CD8-positive, alpha-beta memory T cell (primary cell): ENCODE measurements around the gene WAPL. TPM values are rescaled to one million over a fixed set of nuclear protein-coding genes. Genes with fewer than 3 reads are reported as not detected.

Experiments used
- CTCF ChIA-PET: fragments of 350-600 bp; sonication (Branson Sonifier 250); formaldehyde crosslinking; loops from one replicate; lab custom pipeline; 2021; ENCODE audit warnings: antibody characterized with exemption; lab: Charles Lee
- POLR2A ChIA-PET: fragments of 350-600 bp; sonication (Branson Sonifier 250); formaldehyde crosslinking; loops from one replicate; lab custom pipeline; 2021; ENCODE audit warnings: antibody characterized with exemption; lab: Charles Lee
- DNase-seq, 5 donors: peaks; one replicate each; pipeline versions ENCODE4 v3.0.0 to v3.0.0-alpha.2; 2020 to 2022; ENCODE audit warnings: mixed read lengths in 1 of 5
- H3K27ac ChIP-seq: one replicate; pipeline ENCODE4 v1.7.0; 2013; ENCODE audit warnings: low read depth, mild to moderate bottlenecking, low read length, moderate library complexity
- H3K27me3 ChIP-seq: 2 replicates; pipeline ENCODE4 v1.7.0; 2013; ENCODE audit warnings: low read length, mild to moderate bottlenecking; ENCODE audit not compliant: insufficient read depth, poor library complexity, severe bottlenecking
- H3K36me3 ChIP-seq: 2 replicates; pipeline ENCODE4 v1.7.0; 2013; ENCODE audit warnings: mild to moderate bottlenecking, low read length, moderate library complexity; ENCODE audit not compliant: insufficient read depth
- H3K4me1 ChIP-seq: 2 replicates; pipeline ENCODE4 v1.7.0; 2013; ENCODE audit warnings: mild to moderate bottlenecking, low read length, moderate library complexity; ENCODE audit not compliant: insufficient read depth
- H3K4me3 ChIP-seq: 2 replicates; pipeline ENCODE4 v1.7.0; 2013; ENCODE audit warnings: mild to moderate bottlenecking, low read length
- H3K9me3 ChIP-seq: 2 replicates; pipeline ENCODE4 v1.7.0; 2013; ENCODE audit warnings: mild to moderate bottlenecking, low read length
- H3K27ac Mint-ChIP-seq, 8 donors: one replicate each; pipeline ENCODE4 v1.8.0; 2020 to 2021; ENCODE audit warnings: mixed read lengths in 8 of 8, mild to moderate bottlenecking in 6 of 8, inconsistent platforms in 3 of 8, moderate library complexity in 3 of 8
- H3K27me3 Mint-ChIP-seq, 2 donors: one replicate each; pipeline ENCODE4 v1.8.0; 2020 to 2021; ENCODE audit warnings: mixed read lengths in 2 of 2, mild to moderate bottlenecking in 1 of 2, moderate library complexity in 1 of 2
- H3K36me3 Mint-ChIP-seq, 3 donors: one replicate each; pipeline ENCODE4 v1.8.0; 2020 to 2021; ENCODE audit warnings: mixed read lengths in 3 of 3, inconsistent platforms in 1 of 3, mild to moderate bottlenecking in 1 of 3
- H3K4me1 Mint-ChIP-seq, 3 donors: one replicate each; pipeline ENCODE4 v1.8.0; 2020 to 2021; ENCODE audit warnings: mixed read lengths in 3 of 3, inconsistent platforms in 1 of 3, mild to moderate bottlenecking in 1 of 3
- H3K4me3 Mint-ChIP-seq, 7 donors: one replicate each; pipeline ENCODE4 v1.8.0; 2020 to 2021; ENCODE audit warnings: mixed read lengths in 7 of 7, mild to moderate bottlenecking in 6 of 7, moderate library complexity in 4 of 7, inconsistent platforms in 2 of 7
- H3K9me3 Mint-ChIP-seq, 5 donors: one replicate each; pipeline ENCODE4 v1.8.0; 2020 to 2022; ENCODE audit warnings: mixed read lengths in 5 of 5, mild to moderate bottlenecking in 3 of 5, moderate library complexity in 2 of 5, inconsistent platforms in 1 of 5
- polyA plus RNA-seq: library from polyadenylated mRNA; unstranded; fragments of 300-500 nt; fragmentation: Illumina TruSeq; gene quantifications from one replicate; pipeline ENCODE4 v1.2.3, GENCODE V29; 2021
- total RNA-seq, 2 experiments: library from RNA; stranded (reverse); gene quantifications; one replicate each; pipeline ENCODE4 v1.2.3, GENCODE V29; 2021

The WAPL gene
- total and polyA plus RNA-seq, 3 experiments from 2014 or later, result 41.9 to 54.2 (median 49.7) TPM

DNA sequence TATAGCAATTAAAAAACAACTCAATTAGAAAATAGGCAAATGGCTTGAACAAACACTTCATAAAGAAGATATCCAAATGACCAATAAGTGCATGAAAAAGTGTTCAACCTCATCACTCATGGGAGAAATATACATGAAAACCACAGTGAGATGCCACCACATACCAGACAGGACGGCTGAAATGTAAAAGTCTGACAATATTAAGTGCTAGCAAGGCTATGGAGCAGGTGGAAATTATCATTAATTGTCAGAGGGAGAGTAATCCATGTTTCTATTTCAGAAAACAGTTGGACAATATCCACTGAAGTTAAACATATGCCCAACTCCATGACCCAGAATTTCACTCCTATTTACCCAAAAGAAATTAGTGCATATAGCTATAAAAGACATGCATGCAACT lies 112.4 kb downstream of the WAPL start:
- no peak overlapping the region for H3K4me3 Mint-ChIP-seq
- Histone ChIP-seq H3K36me3 (no peaks in the 10 kb centered on the region), H3K9me3 (no peaks in the 10 kb centered on the region), H3K27me3 (no peaks in the 10 kb centered on the region), H3K4me3 (no peak overlapping the region), H3K27ac (no peak overlapping the region), H3K4me1 (peaks cover 41% of the 10 kb centered on the region)
- ChIA-PET CTCF (interaction anchor here (2.5 kb wide), 1 partner anchor 9 kb away, joined by 12 read pairs; no protein-coding TSS in a partner anchor), POLR2A (no interaction called here)
- H3K9me3 Mint-ChIP-seq, result no peaks in the 10 kb centered on the region
- peak overlapping the region in 2 of 8 donors; percentile 10 to 78 for H3K27ac Mint-ChIP-seq
- no peaks in the 10 kb centered on the region for H3K36me3 Mint-ChIP-seq
- H3K27me3 Mint-ChIP-seq, result no peaks in the 10 kb centered on the region
- no peak for DNase-seq
- peaks cover 33 to 35% (median 35%) of the 10 kb centered on the region in 3 donors for H3K4me1 Mint-ChIP-seq

DNA sequence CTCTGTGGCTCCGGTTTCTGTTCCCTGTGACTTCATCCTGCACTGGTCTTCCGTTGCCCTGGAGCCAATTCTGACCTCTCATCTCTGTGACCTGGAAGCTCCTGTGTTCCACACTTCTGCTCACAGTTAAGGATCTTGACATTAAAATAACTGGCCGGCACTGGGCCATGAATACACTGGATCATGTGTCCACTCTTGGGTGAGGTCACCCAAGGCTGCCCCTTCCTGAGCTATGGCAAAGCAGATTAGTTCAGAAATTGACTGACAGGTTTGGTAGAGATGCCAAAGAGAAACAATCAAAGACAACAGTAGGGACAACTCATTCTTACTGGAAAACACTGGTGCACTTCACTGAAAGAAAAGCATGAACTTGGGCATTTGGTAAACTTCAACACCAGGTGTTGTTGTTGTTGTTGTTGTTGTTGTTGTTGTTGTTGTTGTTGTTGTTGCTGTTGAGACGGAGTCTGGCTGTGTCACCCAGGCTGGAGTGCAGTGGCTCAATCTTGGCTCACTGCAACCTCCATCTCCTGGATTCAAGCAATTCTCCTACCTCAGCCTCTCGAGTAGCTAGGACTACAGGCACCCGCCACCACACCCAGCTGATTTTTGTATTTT lies 118.3 kb downstream of the WAPL start:
- peaks cover 0 to 3% of the 10 kb centered on the region in 2 donors for H3K27me3 Mint-ChIP-seq

DNA sequence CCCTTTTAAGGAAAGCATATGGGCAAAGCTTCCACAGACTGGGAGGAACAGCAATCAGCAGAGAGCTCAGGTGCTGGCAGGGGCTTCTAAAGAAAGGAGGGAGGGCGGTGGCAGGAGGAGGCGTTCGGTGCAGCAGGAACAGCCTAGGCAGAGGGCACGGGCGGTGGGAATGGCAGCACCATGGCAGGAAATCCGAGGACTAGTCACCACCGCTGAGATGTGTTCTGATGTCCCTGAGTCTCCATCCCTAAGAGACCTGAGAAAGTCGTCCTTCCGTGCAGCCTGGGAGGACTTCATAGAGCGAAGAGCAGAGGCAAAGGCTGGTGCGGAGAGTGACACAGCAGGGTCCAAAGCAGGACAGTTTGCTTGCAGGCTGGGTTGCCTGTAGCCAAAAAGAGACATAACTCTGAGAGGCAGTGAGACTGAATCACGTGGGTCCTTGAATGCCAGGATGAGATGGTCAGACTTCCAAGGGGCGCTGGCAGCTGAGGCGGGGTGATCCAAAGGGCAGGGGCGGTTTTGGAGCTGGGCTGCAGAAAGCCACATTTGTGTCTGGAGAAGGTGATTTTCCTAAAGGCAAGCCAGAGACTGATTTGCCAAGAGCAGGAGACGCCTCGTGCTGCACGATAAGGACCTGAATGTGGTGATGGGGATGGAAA lies 119.2 kb downstream of the WAPL start:
- Histone ChIP-seq H3K36me3 (no peaks in the 10 kb centered on the region), H3K9me3 (no peaks in the 10 kb centered on the region), H3K4me3 (no peak overlapping the region), H3K4me1 (peaks cover 14% of the 10 kb centered on the region), H3K27ac (no peak overlapping the region), H3K27me3 (no peaks in the 10 kb centered on the region)
- Mint-ChIP-seq H3K27me3 (peaks cover 0 to 3% of the 10 kb centered on the region in 2 donors), H3K4me3 (peak overlapping the region; percentile 84 to 97 (median 91)), H3K27ac (peak overlapping the region in 4 of 8 donors; percentile 20 to 79 (median 51)), H3K9me3 (no peaks in the 10 kb centered on the region), H3K36me3 (peaks cover 0 to 4% (median 0%) of the 10 kb centered on the region in 3 donors), H3K4me1 (peaks cover 12 to 15% (median 15%) of the 10 kb centered on the region in 3 donors)
- no peak for DNase-seq
- CTCF ChIA-PET, result interaction anchor here (0.6 to 5.6 kb wide), 2 partner anchors 183 to 537 kb away, joined by 3 to 99 read pairs; no protein-coding TSS in a partner anchor
- POLR2A ChIA-PET, result interaction anchor here (0.5 kb wide), 1 partner anchor 119 kb away, joined by 3 read pairs; the partner anchor contains the start of gene WAPL

More for the DNA sequence above, 118.3 kb downstream of the WAPL start:
- Mint-ChIP-seq H3K27ac (peak overlapping the region in 1 of 8 donors; percentile 71), H3K4me3 (peak overlapping the region in 3 of 7 donors; percentile 25 to 93 (median 42)), H3K36me3 (peaks cover 0 to 4% (median 0%) of the 10 kb centered on the region in 3 donors), H3K9me3 (no peaks in the 10 kb centered on the region), H3K4me1 (peaks cover 12 to 15% (median 15%) of the 10 kb centered on the region in 3 donors)
- POLR2A ChIA-PET, result interaction anchor here (0.7 kb wide), 1 partner anchor 35 kb away, joined by 5 read pairs; no protein-coding TSS in a partner anchor
- Histone ChIP-seq H3K27ac (no peak overlapping the region), H3K4me3 (no peak overlapping the region), H3K4me1 (peaks cover 14% of the 10 kb centered on the region), H3K9me3 (no peaks in the 10 kb centered on the region), H3K36me3 (no peaks in the 10 kb centered on the region), H3K27me3 (no peaks in the 10 kb centered on the region)
- CTCF ChIA-PET, result interaction anchor here (5.6 kb wide), 1 partner anchor 182 kb away, joined by 99 read pairs; no protein-coding TSS in a partner anchor
- DNase-seq, result no peak

DNA sequence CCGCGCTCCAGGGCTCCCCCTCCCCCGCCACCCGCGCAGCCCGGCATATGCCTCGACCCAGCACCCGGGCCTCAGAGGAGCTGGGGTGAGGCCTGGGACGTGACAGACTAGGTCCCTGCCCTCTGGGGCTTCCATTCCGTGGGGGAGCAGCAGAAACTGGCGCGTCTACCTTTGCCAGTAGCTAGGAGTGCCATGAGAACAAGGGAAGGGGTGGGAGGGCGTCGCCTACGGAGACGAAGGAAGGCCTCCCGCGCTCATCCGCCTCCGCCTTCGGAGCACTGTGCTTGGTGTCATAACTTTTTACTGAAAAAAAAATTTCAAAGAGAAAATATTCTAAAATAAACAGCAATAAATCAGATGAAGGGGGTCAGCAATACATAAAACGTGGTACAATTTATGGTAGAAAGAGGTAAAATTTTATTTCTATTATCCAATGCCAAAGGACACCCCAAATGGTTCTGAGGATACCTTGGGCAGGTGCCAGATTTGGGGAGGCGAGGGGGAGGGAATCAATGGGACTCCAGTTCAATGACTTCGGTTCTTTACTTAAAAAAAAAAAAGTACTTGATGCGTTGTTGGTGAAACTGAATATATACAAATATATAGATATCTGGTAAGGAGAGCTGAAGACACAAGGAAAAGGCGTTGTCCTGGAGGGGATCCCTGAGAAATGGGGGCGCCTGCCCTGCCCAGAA lies 119.9 kb downstream of the WAPL start:
- H3K4me1 ChIP-seq, result peaks cover 14% of the 10 kb centered on the region
- no peak overlapping the region for H3K27ac ChIP-seq
- CTCF ChIA-PET, result interaction anchor here (0.5 to 5.6 kb wide), 12 partner anchors 10 to 537 kb away, joined by 3 to 99 read pairs (median 7); no protein-coding TSS in a partner anchor
- H3K27me3 ChIP-seq, result no peaks in the 10 kb centered on the region
- no peaks in the 10 kb centered on the region for H3K9me3 Mint-ChIP-seq
- H3K4me3 ChIP-seq, result peak overlapping the region; percentile 84
- POLR2A ChIA-PET, result interaction anchor here (0.5 to 2.6 kb wide), 6 partner anchors 11 to 694 kb away, joined by 3 to 50 read pairs (median 3); partner anchors contain the start of genes SHLD2 and WAPL
- H3K4me3 Mint-ChIP-seq, result peak overlapping the region; percentile 84 to 97 (median 91)
- peaks cover 12 to 15% (median 15%) of the 10 kb centered on the region in 3 donors for H3K4me1 Mint-ChIP-seq
- H3K36me3 Mint-ChIP-seq, result peaks cover 0 to 4% (median 0%) of the 10 kb centered on the region in 3 donors
- H3K9me3 ChIP-seq, result no peaks in the 10 kb centered on the region
- H3K36me3 ChIP-seq, result no peaks in the 10 kb centered on the region
- H3K27ac Mint-ChIP-seq, result peak overlapping the region in 5 of 8 donors; percentile 54 to 79 (median 70)
- DNase-seq, result peak in 1 of 5 donors; percentile 34
- H3K27me3 Mint-ChIP-seq, result peaks cover 0 to 3% of the 10 kb centered on the region in 2 donors

DNA sequence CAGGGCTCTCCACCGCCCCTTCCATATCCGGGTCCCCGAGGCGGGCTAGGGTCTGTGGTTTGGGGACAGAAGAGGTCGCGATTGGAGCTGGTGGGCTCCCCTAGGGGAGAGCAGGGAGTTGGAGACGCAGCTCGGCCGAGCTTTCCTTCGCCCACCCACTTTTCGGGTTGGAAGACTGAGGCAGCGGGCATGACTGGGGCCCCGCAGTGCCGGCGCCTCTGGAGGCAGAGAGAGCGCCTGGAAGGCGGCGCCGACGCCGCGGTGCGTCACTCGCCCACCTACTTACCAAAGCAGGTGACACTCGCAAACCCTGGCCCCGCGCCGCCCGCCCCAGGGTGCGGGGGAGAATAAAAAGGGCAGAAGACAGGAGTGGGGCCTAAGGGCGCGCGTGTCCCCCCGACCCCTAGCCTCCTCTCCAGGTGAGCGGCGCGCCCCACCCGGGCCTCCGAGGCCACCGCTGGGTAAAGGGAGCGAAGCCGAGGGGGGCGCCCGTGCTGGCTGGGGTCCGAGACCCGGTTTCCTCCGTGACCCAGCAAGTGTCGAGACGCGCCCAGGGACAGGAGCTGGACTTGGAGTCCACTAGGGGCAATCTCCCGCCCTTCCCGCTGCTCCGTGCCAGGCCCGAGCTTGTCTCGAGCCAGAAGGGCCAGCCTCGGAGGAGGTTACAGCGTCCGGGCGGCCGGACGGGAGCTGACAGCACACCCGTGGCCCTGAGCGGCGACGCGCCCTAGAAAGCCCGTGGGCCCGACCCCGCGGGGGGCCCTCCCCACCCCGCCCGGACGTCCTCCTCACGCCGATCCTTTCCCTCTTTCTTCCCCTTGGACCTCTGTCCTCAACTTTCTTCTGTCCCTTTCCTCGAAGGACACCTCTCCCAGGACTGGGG lies 120.6 kb downstream of the WAPL start:
- DNase-seq, result peak; percentile 48 to 85 (median 67)
- Histone ChIP-seq H3K36me3 (no peaks in the 10 kb centered on the region), H3K4me1 (peaks cover 14% of the 10 kb centered on the region), H3K27ac (peak overlapping the region; percentile 38), H3K4me3 (peak overlapping the region; percentile 84), H3K27me3 (no peaks in the 10 kb centered on the region), H3K9me3 (no peaks in the 10 kb centered on the region)
- no peaks in the 10 kb centered on the region for H3K9me3 Mint-ChIP-seq
- POLR2A ChIA-PET, result interaction anchor here (0.6 to 2.6 kb wide), 6 partner anchors 11 to 695 kb away, joined by 3 to 50 read pairs (median 4); partner anchors contain the start of genes SHLD2 and WAPL
- peaks cover 12 to 15% (median 15%) of the 10 kb centered on the region in 3 donors for H3K4me1 Mint-ChIP-seq
- peak overlapping the region; percentile 84 to 97 (median 91) for H3K4me3 Mint-ChIP-seq
- CTCF ChIA-PET, result interaction anchor here (0.5 to 5.6 kb wide), 33 partner anchors 8 to 241 kb away, joined by 3 to 99 read pairs (median 5); partner anchors contain the start of gene WAPL
- peaks cover 0 to 4% (median 0%) of the 10 kb centered on the region in 3 donors for H3K36me3 Mint-ChIP-seq
- peak overlapping the region; percentile 63 to 95 (median 88) for H3K27ac Mint-ChIP-seq
- peaks cover 0 to 3% of the 10 kb centered on the region in 2 donors for H3K27me3 Mint-ChIP-seq

DNA sequence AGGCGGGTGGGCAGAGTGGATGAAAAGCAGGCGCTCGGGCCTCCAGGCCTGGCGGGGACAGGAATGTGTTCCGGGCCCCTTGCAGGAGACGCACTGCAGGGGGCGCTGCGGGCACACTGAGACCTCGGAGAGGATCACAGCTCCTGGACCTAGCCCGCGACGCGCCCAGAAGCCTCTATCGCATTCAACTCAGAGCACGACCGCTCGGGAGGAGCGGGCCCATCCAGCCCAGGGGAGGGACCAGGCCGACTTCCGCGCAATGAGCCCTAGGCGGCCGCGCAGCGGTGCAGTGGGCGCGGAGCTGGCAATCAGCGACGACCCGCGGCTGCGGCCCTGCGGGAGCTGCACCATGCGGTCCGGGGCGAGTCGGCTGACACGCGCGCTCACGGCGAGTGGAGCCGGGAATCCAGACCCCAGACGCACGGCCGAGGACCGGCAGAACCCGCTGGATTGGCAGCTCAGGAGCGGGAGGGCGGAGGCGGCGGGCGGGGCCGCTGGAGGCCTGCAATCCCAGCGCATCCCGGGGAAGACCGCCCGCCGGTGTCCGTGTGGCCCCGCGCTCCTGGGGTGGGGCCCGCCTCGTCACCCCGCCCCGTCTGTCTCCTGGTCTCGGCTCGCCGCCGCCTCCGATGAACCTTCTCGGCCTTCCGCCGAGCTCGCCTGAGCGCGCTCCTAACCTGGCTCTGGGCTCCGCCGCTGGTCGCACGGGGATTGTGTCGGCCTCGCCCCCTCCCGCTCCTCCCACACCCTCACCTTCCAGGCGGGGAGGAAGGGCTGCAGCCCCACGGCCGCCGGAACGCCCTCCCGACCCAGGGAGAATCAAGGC lies 121.5 kb downstream of the WAPL start:
- Histone ChIP-seq H3K9me3 (no peaks in the 10 kb centered on the region), H3K27me3 (no peaks in the 10 kb centered on the region), H3K4me1 (peaks cover 14% of the 10 kb centered on the region), H3K27ac (peak overlapping the region; percentile 38), H3K4me3 (peak overlapping the region; percentile 84), H3K36me3 (no peaks in the 10 kb centered on the region)
- peak overlapping the region; percentile 77 to 95 (median 88) for H3K27ac Mint-ChIP-seq
- H3K36me3 Mint-ChIP-seq, result peaks cover 0 to 4% (median 0%) of the 10 kb centered on the region in 3 donors
- no peaks in the 10 kb centered on the region for H3K9me3 Mint-ChIP-seq
- H3K4me3 Mint-ChIP-seq, result peak overlapping the region; percentile 86 to 97 (median 91)
- CTCF ChIA-PET, result interaction anchor here (0.6 to 5.6 kb wide), 39 partner anchors 8 to 687 kb away, joined by 3 to 99 read pairs (median 5); partner anchors contain the start of gene WAPL
- POLR2A ChIA-PET, result interaction anchor here (0.7 to 2.6 kb wide), 6 partner anchors 10 to 210 kb away, joined by 3 to 50 read pairs (median 4); partner anchors contain the start of gene WAPL
- H3K4me1 Mint-ChIP-seq, result peaks cover 12 to 15% (median 15%) of the 10 kb centered on the region in 3 donors
- DNase-seq, result peak; percentile 86 to 95 (median 87)
- peaks cover 0 to 3% of the 10 kb centered on the region in 2 donors for H3K27me3 Mint-ChIP-seq
